Measurements from ENCODE around the gene PCIF1.
"Not testable (repeated sequence)": the region's sequence is repeated elsewhere in the genome, so short reads cannot be mapped to it uniquely, and the experiment has no call there.

- TF ChIP-seq ZNF121 (tag by site-specific recombination; IDR thresholded peaks at IDR 0.05); ZNF639 (tag by site-specific recombination; IDR thresholded peaks at IDR 0.05); ZNF19 (tag by site-specific recombination; IDR thresholded peaks at IDR 0.05; ENCODE audit: low read depth); ZNF777 (tag by site-specific recombination; IDR thresholded peaks at IDR 0.05; ENCODE audit: borderline replicate concordance); ZNF324 (tag by site-specific recombination; IDR thresholded peaks at IDR 0.05); ZNF664 (tag by site-specific recombination; IDR thresholded peaks at IDR 0.05); ZEB2 (tag by site-specific recombination; IDR thresholded peaks at IDR 0.05); ZNF280C (tag by site-specific recombination; IDR thresholded peaks at IDR 0.05); ZNF248 (tag by site-specific recombination; IDR thresholded peaks at IDR 0.05); REST (tag by site-specific recombination; IDR thresholded peaks at IDR 0.05): not testable (repeated sequence)
These were observed 61.1 kb downstream of the PCIF1 start for GRCh38 chr20:45995495-45996097.

Data from HEK293 (cell line).